Inflammatory macrophage treated with lipopolysaccharide for 4 hours (primary cell): ENCODE results near the gene CYP21A2.
"Not testable (repeated sequence)": the region's sequence is repeated elsewhere in the genome, so short reads cannot be mapped to it uniquely, and the experiment has no call there.

Experiments used
- DNase-seq: peaks from one replicate; pipeline ENCODE4 v3.0.0-alpha.2; 2020

CYP21A2 gene

GRCh38 chr6:32037598-32038524 is at the start of gene CYP21A2:
Gene CYP21A2 (plus strand): TSS chr6:32038415. CDS start chr6:32038423, 8 bp downstream.
- not testable (repeated sequence) for DNase-seq

DNA sequence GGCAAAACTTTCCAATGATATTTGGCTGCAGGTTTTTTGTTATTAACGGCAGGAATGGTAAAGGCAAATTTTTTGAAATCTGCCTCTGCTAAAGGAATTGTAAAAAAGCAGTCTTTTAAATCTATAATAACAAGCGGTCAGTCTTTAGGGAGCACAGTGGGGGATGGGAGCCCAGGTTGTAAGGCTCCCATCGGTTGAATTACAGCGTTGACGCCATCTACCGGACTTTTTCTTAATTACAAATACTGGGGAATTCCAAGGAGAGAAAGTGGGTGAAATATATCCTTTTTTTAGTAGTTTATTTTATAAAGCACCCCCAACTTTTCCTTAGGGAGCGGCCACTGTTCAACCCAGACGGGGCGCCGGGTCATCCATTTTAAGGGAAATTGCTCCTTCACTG is 48.9 kb upstream of the CYP21A2 start:
- not testable (repeated sequence) for DNase-seq

DNA sequence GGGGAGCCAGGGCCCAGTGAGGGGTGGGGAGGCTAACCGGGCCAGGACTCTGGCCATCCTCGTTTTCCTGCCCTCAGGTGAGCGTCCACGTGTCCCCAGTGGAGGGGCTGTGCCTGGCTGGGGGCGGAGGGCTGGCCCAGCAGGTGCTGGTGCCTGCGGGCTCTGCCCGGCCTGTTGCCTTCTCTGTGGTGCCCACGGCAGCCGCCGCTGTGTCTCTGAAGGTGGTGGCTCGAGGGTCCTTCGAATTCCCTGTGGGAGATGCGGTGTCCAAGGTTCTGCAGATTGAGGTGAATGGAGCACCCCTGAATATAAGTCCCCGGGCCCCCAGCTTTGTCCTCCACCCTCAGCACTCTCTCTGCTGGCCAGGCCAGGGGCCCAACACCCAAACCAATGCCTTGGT is 43.8 kb upstream of the CYP21A2 start:
- not testable (repeated sequence) for DNase-seq

GRCh38 chr6:31996385-31996784 is 41.8 kb upstream of the CYP21A2 start:
- not testable (repeated sequence) for DNase-seq

- DNase-seq, result not testable (repeated sequence)
These were observed 35.5 kb upstream of the CYP21A2 start for GRCh38 chr6:32002546-32003268.

GRCh38 chr6:32003301-32003700 is 34.9 kb upstream of the CYP21A2 start:
- not testable (repeated sequence) for DNase-seq

GRCh38 chr6:32004393-32004792 is 33.8 kb upstream of the CYP21A2 start:
- DNase-seq, result not testable (repeated sequence)

GRCh38 chr6:32004864-32005537 is 33.2 kb upstream of the CYP21A2 start:
- DNase-seq, result not testable (repeated sequence)

- not testable (repeated sequence) for DNase-seq
These were observed 32.7 kb upstream of the CYP21A2 start for GRCh38 chr6:32005538-32005880.

GRCh38 chr6:32005991-32006529 is 32.2 kb upstream of the CYP21A2 start:
- DNase-seq, result not testable (repeated sequence)

DNA sequence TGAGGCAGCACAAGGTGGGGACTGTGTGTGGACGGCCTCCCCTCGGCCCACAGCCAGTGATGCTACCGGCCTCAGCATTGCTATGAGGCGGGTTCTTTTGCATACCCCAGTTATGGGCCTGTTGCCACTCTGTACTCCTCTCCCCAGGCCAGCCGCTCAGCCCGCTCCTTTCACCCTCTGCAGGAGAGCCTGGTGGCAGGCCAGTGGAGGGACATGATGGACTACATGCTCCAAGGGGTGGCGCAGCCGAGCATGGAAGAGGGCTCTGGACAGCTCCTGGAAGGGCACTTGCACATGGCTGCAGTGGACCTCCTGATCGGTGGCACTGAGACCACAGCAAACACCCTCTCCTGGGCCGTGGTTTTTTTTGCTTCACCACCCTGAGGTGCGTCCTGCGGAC is 31.1 kb upstream of the CYP21A2 start:
- not testable (repeated sequence) for DNase-seq

DNA sequence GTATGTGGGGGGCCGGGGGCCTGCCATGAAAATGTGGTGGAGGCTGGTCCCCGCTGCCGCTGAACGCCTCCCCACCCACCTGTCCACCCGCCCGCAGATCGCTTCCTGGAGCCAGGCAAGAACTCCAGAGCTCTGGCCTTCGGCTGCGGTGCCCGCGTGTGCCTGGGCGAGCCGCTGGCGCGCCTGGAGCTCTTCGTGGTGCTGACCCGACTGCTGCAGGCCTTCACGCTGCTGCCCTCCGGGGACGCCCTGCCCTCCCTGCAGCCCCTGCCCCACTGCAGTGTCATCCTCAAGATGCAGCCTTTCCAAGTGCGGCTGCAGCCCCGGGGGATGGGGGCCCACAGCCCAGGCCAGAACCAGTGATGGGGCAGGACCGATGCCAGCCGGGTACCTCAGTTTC is 30.2 kb upstream of the CYP21A2 start:
- DNase-seq, result not testable (repeated sequence)

GRCh38 chr6:32008616-32009015 is 29.6 kb upstream of the CYP21A2 start:
- not testable (repeated sequence) for DNase-seq

GRCh38 chr6:32009537-32009936 is 28.7 kb upstream of the CYP21A2 start:
- not testable (repeated sequence) for DNase-seq

- not testable (repeated sequence) for DNase-seq
These were observed 27.2 kb upstream of the CYP21A2 start for GRCh38 chr6:32010856-32011530.

- DNase-seq, result not testable (repeated sequence)
These were observed 25.1 kb upstream of the CYP21A2 start for GRCh38 chr6:32012941-32013617.

- not testable (repeated sequence) for DNase-seq
These were observed 24.5 kb upstream of the CYP21A2 start for GRCh38 chr6:32013738-32014137.

DNA sequence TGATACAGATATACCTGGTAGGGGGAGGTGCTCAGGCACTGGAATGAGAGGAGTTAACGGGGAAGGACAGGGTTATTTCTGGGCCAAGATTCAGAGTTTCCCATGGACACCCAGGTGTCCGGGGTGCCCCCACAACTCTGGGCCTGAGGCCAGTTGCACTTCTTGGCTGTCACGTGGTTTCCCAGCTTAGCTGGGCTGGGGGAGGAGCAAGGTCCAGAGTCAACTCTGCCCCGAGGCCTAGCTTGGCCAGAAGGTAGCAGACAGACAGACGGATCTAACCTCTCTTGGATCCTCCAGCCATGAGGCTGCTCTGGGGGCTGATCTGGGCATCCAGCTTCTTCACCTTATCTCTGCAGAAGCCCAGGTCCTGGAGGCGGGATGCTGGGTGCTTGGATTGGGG is 23.7 kb upstream of the CYP21A2 start, which contains the start of gene C4B:
Gene C4B, plus strand, starts transcription at position 249 of the 400 bp plus-strand sequence. Its CDS starts 51 bp downstream, at position 300.
- DNase-seq, result not testable (repeated sequence)

GRCh38 chr6:32022100-32022499 is 16.1 kb upstream of the CYP21A2 start:
- not testable (repeated sequence) for DNase-seq

DNA sequence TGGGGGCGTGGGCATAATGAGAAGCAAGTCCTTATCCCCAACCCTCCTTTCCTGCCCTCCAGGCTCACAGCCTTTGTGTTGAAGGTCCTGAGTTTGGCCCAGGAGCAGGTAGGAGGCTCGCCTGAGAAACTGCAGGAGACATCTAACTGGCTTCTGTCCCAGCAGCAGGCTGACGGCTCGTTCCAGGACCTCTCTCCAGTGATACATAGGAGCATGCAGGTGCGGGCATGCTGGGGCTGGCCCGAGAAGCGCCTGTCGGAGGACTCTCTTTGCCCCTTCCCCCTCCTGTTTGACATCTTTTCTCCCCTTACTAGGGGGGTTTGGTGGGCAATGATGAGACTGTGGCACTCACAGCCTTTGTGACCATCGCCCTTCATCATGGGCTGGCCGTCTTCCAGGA is 9.6 kb upstream of the CYP21A2 start:
- DNase-seq, result not testable (repeated sequence)

DNA sequence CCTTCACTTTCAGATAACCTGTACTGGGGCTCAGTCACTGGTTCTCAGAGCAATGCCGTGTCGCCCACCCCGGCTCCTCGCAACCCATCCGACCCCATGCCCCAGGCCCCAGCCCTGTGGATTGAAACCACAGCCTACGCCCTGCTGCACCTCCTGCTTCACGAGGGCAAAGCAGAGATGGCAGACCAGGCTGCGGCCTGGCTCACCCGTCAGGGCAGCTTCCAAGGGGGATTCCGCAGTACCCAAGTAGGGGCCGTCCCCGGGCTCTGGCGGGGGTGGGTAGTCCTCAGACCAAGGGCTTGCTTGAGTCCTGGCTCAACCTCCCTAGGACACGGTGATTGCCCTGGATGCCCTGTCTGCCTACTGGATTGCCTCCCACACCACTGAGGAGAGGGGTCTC is 8.7 kb upstream of the CYP21A2 start:
- not testable (repeated sequence) for DNase-seq
